Activated naive CD8-positive, alpha-beta T cell treated with anti-CD3 and anti-CD28 coated beads, Interleukin-2, amount 50 U/mL, for 16 hours (primary cell): ENCODE results near the gene CLGN.

Experiments used
- DNase-seq: peaks from one replicate; pipeline ENCODE4 v3.0.0-alpha.2; 2020; ENCODE audit warnings: low read depth, low spot score

Gene CLGN

GRCh38 chr4:140374130-140374477 lies 53.3 kb downstream of the CLGN start:
- no peak for DNase-seq

DNA sequence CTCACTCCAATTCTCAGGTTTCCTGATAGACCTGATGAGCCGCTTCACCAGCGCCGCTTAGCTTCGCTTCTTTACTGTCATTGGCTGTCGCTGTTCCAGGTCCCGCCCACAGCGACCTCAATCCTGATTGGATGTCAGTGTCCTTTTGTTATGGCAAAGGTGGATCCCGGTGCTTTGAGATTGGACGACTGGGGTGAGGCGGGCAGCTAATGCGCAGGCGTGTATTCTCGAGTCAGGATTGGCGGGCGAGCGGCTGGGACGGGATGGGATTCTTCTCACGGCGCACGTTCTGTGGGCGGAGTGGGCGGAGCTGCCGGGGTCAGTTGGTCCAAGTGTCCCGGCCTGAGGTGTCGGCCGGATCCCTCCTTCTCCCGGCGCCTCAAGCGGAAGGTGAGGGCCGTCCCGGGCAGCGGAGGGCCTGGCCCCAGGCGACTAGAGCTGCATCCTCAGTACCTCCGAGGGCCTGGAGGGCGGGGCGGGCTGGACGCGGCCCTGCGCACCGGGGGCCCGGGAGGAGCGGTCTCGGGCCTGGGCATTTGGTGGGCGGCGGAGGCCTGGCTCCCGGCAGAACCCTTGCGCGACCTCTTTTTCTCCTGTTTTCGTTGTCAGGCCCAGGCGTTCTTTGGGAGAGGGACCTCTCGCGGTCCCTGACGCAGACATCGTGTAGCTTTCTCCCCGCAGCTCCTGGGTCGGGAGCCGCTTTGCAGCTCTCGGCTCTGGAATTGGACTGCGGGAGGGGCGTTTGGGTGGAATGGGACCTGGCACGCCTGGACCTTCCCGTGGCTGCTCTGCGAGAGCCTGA lies 53.9 kb downstream of the CLGN start, which contains the start of gene SCOC:
TSS of gene SCOC (plus strand) at position 319 of the 802 bp plus-strand sequence. CDS start 5,525 bp downstream, outside the sequence.
- peak; percentile 94 for DNase-seq

DNA sequence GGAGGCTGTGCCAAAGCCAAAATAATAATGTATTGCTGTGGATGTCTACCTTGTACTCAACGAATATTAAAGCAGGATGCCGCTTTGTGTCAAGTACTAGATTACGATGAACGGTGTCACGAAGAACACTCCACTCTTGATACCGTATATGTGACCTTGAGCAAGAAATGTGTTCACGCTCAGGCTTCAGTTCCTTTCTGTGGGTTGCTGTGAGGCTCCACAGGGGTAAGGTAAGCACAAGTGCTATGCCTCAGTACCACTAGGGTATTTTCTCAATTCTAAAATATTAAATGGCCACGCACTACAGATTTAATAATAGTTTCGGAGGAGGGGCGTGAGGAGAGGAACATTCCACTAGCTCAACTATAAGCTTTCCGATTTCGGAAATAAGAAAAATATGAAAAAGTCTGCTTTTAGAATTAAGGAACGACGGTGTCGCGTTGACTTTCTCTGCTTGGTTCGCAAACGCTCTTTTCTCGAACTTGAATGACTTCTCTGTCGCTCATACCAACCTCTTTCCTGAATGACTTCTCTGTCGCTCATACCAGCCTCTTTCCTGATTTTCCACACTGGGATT lies 54.6 kb downstream of the CLGN start:
- DNase-seq: no peak

DNA sequence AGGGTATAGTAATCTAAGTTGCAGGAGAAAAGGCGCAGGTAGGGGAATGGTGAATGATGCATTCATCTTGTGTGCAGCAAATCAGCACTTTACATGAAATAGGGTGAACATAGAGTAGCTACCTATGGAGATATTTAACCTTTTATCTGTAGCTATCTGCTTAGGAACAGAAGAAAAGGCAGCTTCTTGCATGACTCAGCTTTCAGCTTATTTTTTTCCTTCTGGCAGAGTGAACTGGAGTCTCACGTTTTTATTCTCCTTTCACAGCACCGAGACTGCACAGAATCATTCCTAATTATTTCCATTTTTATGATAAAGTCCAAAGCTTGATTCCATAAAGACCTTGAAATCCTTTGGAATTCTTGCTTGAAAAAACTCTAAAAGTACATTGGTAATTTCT lies 58.8 kb downstream of the CLGN start:
- DNase-seq: no peak

GRCh38 chr4:140367738-140368137 lies 59.7 kb downstream of the CLGN start:
- no peak for DNase-seq

DNA sequence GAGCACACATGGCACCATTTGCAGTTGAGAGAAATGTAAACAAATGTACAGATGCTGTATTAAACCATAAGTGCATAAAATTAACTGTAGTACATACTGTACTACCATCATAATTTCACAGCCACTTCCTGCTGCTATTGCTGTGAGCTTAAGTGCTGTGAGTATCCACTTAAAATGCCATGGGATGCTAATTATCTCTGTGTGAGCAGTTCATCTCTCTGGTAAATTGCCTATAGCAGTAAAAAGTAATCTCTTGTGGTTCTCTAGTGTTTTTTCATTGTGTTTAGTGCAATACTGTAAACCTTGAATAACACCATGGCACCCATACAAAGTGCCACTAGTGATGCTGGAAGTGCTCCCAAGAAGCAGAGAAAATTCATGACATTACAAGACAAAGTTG lies 63.9 kb downstream of the CLGN start:
- no peak for DNase-seq

DNA sequence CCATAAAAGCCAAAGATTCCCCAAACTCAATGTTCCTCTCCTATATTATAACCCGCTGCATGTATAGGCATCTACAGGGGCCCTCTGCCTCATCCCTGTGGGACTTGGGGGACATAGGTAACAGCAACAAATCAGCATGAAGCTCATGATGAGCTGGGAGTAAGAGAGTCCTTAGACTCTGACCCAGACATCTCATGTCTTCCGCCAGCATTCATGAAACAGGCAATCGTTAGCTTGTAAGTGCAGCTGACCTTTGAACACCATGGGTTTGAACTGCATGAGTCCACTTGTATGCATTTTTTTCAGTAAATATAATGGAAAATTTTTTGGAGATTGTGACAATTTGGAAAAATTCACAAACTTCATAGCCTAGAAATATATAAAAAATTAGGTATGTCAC lies 64.4 kb downstream of the CLGN start:
- DNase-seq: no peak

DNA sequence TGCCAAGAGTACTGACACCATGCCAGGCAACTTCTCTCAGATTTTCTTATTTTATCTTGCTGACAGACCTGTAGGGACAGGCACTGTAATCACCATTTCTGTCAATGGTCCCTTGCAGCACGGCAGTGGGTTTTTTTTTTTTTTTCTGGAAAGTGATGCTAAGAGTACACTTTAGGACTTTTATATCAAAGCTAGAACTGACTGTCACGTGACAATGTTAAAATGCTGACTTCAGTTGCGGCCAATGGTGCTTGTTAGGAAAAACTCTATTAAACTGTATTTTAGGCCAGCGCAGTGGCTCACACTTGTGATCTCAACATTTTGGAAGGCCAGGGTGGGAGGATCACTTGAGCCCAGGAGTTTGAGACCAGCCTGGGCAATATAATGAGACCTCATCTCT lies 66.3 kb downstream of the CLGN start:
- no peak for DNase-seq

DNA sequence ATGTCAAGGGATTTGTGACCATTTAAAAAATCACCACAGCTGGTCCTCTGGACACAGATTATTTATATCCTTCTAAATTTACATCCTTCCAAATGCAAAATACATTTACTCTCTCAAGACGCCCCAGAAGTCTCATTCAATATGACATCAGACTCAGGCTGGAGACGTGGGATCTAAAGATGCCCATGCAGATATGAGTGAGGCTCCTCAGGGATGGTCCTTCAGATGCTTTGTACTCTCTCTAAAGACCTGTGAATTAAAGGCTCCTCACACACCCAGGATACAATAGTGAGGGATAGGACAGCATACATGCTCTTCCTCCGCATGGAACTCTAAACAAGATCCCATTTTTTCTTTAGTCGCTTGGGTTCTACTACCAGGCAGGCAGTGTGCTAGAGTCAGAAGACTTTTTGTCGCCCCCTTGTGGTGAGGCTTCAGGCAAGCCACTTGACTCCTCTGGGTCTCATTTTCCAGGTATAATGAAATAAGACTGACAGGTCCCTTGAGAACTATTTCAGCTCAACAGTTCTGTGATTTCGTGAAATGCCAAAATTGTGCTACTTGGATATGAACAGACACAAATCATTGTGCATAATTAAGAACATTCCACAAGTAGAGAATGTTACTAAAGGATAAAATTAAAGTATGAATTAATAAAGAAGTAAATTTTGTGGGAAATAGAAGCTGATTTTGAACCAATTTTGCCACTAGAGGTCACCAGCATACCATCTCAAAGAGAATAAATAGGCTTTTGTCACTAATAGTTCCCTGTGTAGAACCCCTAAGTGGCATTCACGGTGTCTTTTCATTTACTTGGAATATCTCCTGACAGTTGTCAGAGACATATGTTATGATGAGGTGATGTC lies 67.7 kb downstream of the CLGN start:
- peak; percentile 68 for DNase-seq

- no peak for DNase-seq
Measured at GRCh38 chr4:140358281-140358680, 69.2 kb downstream of the CLGN start.

GRCh38 chr4:140357868-140358267 lies 69.6 kb downstream of the CLGN start:
- DNase-seq: no peak

GRCh38 chr4:140355288-140355687 lies 72.2 kb downstream of the CLGN start:
- DNase-seq: no peak

DNA sequence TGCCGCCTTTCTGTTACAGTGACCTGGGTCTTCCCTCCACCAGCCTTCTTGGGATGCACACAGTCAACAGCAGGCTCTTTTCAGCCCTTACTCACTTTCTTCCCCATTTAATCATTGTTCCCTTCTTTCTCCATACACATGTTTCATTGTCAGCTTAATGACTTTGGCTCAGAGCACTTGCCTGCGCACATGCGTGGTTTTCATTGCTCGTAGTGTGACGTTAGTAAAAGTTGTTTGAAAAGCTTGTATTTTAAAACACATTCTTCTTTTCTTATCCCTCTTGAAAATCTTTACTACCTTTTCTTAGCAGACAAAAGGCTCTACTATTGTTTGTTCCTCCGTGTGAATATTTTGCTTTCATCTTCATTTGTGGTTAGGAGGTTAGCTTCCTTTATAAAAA lies 73.7 kb downstream of the CLGN start:
- no peak for DNase-seq

DNA sequence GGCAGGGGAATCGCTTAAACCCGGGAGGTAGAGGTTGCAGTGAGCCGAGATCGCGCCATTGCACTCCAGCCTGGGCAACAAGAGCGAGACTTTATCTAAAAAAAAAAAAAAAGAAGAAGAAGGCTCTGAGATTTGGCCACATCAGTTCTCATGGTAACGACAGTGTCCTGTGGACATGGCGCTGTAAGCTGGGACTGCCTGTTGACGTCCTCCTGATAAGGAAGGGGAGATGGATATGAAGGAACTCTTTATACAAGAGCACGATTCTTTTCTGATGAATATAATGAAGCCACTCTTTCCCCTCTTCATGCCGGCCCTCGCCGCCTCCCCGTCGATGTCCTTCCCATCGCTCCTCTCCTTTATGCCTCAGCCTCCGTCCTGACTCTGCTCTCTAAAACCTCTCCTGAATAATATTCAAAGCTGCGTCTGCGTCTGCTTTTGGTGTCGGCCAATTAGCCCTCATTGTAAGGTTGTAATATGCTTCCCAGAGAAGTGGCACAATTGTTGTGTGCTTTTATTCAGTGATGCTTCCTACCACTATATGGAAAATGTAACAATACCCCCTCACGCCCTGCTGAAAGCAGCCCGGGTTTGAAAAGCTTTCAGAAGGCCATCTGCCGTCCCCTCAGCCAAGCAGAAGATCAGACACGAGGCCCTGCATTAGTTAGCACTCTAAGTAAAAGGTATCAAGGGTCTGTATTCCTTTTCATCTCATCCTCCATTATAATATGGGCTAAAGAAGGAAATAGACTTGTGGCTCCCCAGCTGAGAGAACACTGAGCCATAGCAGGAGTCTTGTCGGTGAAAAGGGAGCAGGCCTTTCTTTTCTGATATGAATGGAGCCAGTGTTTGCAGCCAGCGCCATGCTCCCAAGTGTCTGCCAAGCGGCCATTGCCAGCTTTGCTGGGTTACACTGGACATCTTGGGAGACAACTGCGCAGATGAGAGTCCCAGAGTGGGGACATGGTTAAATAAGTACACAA lies 76.1 kb downstream of the CLGN start:
- DNase-seq: no peak

GRCh38 chr4:140349816-140350215 lies 77.6 kb downstream of the CLGN start:
- DNase-seq: no peak

DNA sequence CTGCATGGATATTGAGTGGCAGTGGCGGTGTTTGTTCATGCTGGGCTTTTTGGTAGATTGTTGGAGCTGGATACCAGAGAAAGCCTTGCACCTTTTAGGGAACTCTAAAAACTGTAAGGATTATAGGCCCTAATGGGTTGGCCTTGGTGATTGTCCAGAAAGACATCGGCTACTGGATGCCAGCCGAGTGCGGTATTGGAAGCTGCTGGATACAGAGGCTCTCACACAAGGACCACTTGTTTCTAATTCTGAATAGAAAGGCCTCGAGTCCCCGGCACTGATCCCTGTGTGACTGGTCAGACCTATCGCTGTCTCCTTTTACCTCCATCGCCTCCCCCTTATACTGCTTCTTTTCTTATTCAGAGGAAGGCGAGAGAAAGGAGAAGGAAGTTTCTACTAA lies 81.3 kb downstream of the CLGN start:
- no peak for DNase-seq

DNA sequence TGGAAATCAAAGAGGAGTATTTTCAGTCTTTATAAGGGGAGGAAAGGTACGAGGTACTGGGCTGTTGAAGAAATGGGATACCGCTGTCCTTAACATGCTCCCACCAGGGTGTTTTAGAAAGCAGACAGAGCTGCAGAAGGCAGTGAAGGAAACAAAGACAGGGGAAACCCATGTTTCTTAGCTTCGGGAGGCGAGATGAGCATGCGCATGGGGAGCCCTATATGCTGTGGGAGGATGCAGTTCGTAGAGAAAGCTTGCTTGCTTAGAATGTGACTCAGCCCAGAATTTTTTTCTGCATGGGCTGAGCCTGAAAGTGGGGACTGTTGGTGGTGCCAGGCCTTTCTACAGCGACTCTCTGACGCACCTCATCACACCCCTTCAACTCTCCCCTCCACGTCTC lies 82.8 kb downstream of the CLGN start:
- no peak for DNase-seq

GRCh38 chr4:140344101-140344500 lies 83.3 kb downstream of the CLGN start:
- DNase-seq: no peak

- DNase-seq: no peak
Measured at GRCh38 chr4:140343303-140343702, 84.1 kb downstream of the CLGN start.

GRCh38 chr4:140342620-140343019 lies 84.8 kb downstream of the CLGN start:
- DNase-seq: no peak
